GM10847 (cell line): Measurements from ENCODE around the gene DTNA.

Experiments used
- POLR2A ChIP-seq: IDR thresholded peaks from 2 replicates; pipeline ENCODE4 v1.6.1; 2011; ENCODE audit not compliant: insufficient read length; ENCODE audit errors: extremely low read depth

Gene DTNA

DNA sequence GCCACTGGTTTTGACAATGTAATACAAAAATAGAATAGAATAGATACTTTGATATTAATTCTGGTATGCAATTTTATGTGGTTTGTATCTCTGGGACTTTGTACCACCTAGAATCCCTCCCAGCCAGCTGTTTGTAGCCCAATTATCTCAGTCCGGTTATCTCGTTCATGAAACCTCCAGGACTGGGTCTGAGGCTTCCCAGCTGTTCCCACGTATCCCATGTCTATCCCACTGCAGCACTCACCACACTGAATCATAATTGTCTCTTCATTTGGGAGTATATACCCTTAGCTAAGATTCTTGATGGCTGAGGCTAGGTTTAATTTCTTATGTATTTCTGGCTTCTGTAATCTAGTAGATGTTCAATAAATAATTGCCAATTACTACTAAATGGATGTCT, 226.7 kb downstream of the DTNA start:
- TF ChIP-seq POLR2A, result no peak

DNA sequence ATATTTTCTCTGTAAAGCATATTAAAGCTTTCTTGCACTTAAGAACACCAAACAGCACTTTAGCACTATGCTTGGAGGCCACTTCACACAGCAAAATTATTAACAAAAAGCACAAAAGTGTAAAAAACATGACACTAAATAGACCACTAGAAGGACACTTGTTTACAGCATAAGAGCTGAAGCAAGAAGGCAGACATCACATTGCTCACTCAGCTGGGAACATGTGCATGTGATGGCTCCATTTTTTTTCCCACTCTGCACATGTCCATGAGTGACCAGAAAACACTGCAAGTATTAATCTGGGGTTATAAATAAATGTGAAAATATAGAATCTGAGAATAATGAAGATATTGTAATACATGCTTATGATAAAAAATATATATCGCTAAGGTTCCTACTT, 228.0 kb downstream of the DTNA start:
- no peak for TF ChIP-seq POLR2A
